ENCODE results near the gene STBD1. TPM values are rescaled to one million over a fixed set of nuclear protein-coding genes. Genes with fewer than 3 reads are reported as not detected.

The STBD1 gene
- polyA plus RNA-seq, 1 of the 3 experiments (the other 2 are of a cell fraction): 1.6 TPM

- H3K9me2 ChIP-seq: no peaks in the 10 kb centered on the region
- ChIA-PET POLR2A (no interaction called here), CTCF (interaction anchor here (1.5 kb wide), 1 partner anchor 12 kb away, joined by 4 read pairs; no protein-coding TSS in a partner anchor)
- no peak overlapping the region for H3K27ac ChIP-seq (ENCODE audit: low read depth in 2 of 2, low read length in 1 of 2)
- H3K4me3 ChIP-seq (ENCODE audit: low read depth in 2 of 2, low read length in 1 of 2): no peak overlapping the region
- H4K20me1 ChIP-seq (ENCODE audit: insufficient read depth): no peaks in the 10 kb centered on the region
- H3K9ac ChIP-seq: no peak overlapping the region
- H3K4me2 ChIP-seq: no peak overlapping the region
- H3K36me3 ChIP-seq (replicated peaks in 1 of 2; ENCODE audit: control insufficient read depth in 1 of 2, insufficient read depth in 2 of 2, low read length in 1 of 2): no peaks in the 10 kb centered on the region
- H3K27me3 ChIP-seq (ENCODE audit: insufficient read depth): no peaks in the 10 kb centered on the region
- H3K4me1 ChIP-seq (ENCODE audit: control insufficient read depth in 1 of 2, insufficient read depth in 2 of 2, low read depth in 1 of 2, low read length in 1 of 2): no peaks in the 10 kb centered on the region
- no peaks in the 10 kb centered on the region for H3F3A ChIP-seq (replicated peaks; ENCODE audit: insufficient read depth)
- TF ChIP-seq, protein P1, sequence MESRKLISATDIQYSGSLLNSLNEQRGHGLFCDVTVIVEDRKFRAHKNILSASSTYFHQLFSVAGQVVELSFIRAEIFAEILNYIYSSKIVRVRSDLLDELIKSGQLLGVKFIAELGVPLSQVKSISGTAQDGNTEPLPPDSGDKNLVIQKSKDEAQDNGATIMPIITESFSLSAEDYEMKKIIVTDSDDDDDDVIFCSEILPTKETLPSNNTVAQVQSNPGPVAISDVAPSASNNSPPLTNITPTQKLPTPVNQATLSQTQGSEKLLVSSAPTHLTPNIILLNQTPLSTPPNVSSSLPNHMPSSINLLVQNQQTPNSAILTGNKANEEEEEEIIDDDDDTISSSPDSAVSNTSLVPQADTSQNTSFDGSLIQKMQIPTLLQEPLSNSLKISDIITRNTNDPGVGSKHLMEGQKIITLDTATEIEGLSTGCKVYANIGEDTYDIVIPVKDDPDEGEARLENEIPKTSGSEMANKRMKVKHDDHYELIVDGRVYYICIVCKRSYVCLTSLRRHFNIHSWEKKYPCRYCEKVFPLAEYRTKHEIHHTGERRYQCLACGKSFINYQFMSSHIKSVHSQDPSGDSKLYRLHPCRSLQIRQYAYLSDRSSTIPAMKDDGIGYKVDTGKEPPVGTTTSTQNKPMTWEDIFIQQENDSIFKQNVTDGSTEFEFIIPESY (IDR thresholded peaks at IDR 0.05; ENCODE audit: borderline replicate concordance, low read depth): no peak
- TF ChIP-seq ELF1 (IDR thresholded peaks at IDR 0.05): no peak
- H3K9me3 ChIP-seq: peaks cover 10% of the 10 kb centered on the region
- DNase-seq: no peak
- H2AFZ ChIP-seq (ENCODE audit: low read depth): no peak overlapping the region
- H3K79me2 ChIP-seq (ENCODE audit: insufficient read depth): no peaks in the 10 kb centered on the region
- WGBS (ENCODE audit: low lambda C conversion rate): 41% methylated on average over 3 of the region's 3 CpGs
Measured at GRCh38 chr4:76322236-76322635, 15.7 kb downstream of the STBD1 start.

- H3K4me2 ChIP-seq: no peak overlapping the region
- no peaks in the 10 kb centered on the region for H4K20me1 ChIP-seq (ENCODE audit: insufficient read depth)
- no peak overlapping the region for H3K9ac ChIP-seq
- peaks cover 10% of the 10 kb centered on the region for H3K9me3 ChIP-seq
- ChIA-PET CTCF (interaction anchor here (0.7 to 2.9 kb wide), 3 partner anchors 12 to 53 kb away, joined by 3 to 9 read pairs (median 5); partner anchors contain the start of gene STBD1), POLR2A (no interaction called here)
- H3K79me2 ChIP-seq (ENCODE audit: insufficient read depth): no peaks in the 10 kb centered on the region
- H3F3A ChIP-seq (replicated peaks; ENCODE audit: insufficient read depth): no peaks in the 10 kb centered on the region
- no peak overlapping the region for H3K27ac ChIP-seq (ENCODE audit: low read depth in 2 of 2, low read length in 1 of 2)
- no peaks in the 10 kb centered on the region for H3K9me2 ChIP-seq
- H3K36me3 ChIP-seq (replicated peaks in 1 of 2; ENCODE audit: control insufficient read depth in 1 of 2, insufficient read depth in 2 of 2, low read length in 1 of 2): no peaks in the 10 kb centered on the region
- no peaks in the 10 kb centered on the region for H3K4me1 ChIP-seq (ENCODE audit: control insufficient read depth in 1 of 2, insufficient read depth in 2 of 2, low read depth in 1 of 2, low read length in 1 of 2)
- no peak for DNase-seq
- TF ChIP-seq SIN3A (IDR thresholded peaks at IDR 0.05; ENCODE audit: borderline replicate concordance, low read depth, low read length) (no peak), RAD21 (IDR thresholded peaks at IDR 0.05; ENCODE audit: low read length) (no peak), MEF2A (IDR thresholded peaks at IDR 0.05; ENCODE audit: borderline replicate concordance, low read depth) (no peak), GATA2 (CRISPR knock-in tag; IDR thresholded peaks at IDR 0.05) (no peak), JUND (IDR thresholded peaks at IDR 0.05) (no peak), GABPA (IDR thresholded peaks at IDR 0.05; ENCODE audit: low read depth) (no peak), TAF1 (IDR thresholded peaks at IDR 0.05; ENCODE audit: borderline replicate concordance, low read depth, low read length) (no peak), EP300 (IDR thresholded peaks at IDR 0.05; ENCODE audit: borderline replicate concordance in 1 of 2, low read depth in 1 of 2, low read length in 1 of 2) (no peak), YY1 (IDR thresholded peaks at IDR 0.05; ENCODE audit: low read depth) (no peak), MXI1 (IDR thresholded peaks at IDR 0.05; ENCODE audit: low read depth, low read length) (no peak), RFX5 (IDR thresholded peaks at IDR 0.05; ENCODE audit: low read length) (no peak), NRF1 (IDR thresholded peaks at IDR 0.05; ENCODE audit: low read depth, low read length) (no peak), NFIC (IDR thresholded peaks at IDR 0.05; ENCODE audit: borderline replicate concordance) (no peak), SMC3 (IDR thresholded peaks at IDR 0.05; ENCODE audit: low read depth, low read length) (no peak), FOSL2 (IDR thresholded peaks at IDR 0.05; ENCODE audit: borderline replicate concordance, low read depth) (no peak), FOXM1 (IDR thresholded peaks at IDR 0.05; ENCODE audit: low read depth) (no peak), PBX3 (IDR thresholded peaks at IDR 0.05) (no peak)
- TF ChIP-seq, protein P1 (IDR thresholded peaks at IDR 0.05; ENCODE audit: borderline replicate concordance, low read depth): no peak
- TF ChIP-seq, protein P2, sequence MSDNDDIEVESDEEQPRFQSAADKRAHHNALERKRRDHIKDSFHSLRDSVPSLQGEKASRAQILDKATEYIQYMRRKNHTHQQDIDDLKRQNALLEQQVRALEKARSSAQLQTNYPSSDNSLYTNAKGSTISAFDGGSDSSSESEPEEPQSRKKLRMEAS (IDR thresholded peaks at IDR 0.05; ENCODE audit: low read depth): no peak
- TF ChIP-seq, protein P3, sequence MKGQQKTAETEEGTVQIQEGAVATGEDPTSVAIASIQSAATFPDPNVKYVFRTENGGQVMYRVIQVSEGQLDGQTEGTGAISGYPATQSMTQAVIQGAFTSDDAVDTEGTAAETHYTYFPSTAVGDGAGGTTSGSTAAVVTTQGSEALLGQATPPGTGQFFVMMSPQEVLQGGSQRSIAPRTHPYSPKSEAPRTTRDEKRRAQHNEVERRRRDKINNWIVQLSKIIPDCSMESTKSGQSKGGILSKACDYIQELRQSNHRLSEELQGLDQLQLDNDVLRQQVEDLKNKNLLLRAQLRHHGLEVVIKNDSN (IDR thresholded peaks at IDR 0.05; ENCODE audit: borderline replicate concordance, low read depth): no peak
- H2AFZ ChIP-seq (ENCODE audit: low read depth): no peak overlapping the region
- no peaks in the 10 kb centered on the region for H3K27me3 ChIP-seq (ENCODE audit: insufficient read depth)
- no peak overlapping the region for H3K4me3 ChIP-seq (ENCODE audit: low read depth in 2 of 2, low read length in 1 of 2)
Measured at GRCh38 chr4:76325072-76325471, 18.5 kb downstream of the STBD1 start.
